ENCODE results near the gene PMS1.

PMS1 gene

DNA sequence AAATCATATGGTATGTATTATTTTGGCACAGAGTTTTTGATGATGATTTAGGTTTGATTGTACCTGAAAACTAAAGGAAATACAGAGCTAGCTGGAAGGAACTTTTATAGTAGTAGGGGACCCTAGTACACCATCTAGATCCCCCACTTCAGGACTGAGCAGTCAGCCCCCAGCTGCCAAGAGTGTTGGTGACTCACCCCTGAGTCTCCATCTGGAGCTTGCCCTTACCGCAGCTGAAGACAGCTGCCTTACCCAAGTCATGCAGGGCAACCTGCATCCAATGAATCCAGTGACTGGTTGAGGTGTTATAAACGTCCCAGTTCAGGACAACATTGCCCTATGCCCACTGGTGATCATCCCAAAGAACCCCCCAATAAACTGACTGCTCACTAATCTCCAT lies 15.3 kb downstream of the PMS1 start:
- Histone ChIP-seq H3K4me3 (IDR thresholded peaks at IDR 0.05; ENCODE audit: insufficient read depth, low read depth, low read length) (no peak overlapping the region), H2AFZ (ENCODE audit: low read depth) (no peak overlapping the region), H3K79me2 (ENCODE audit: insufficient read depth, low read depth) (no peaks in the 10 kb centered on the region), H3K27me3 (ENCODE audit: insufficient read depth, low read depth) (no peaks in the 10 kb centered on the region), H3K9ac (no peak overlapping the region), H4K20me1 (ENCODE audit: insufficient read depth) (no peaks in the 10 kb centered on the region), H3K4me1 (ENCODE audit: low read depth, poor library complexity, severe bottlenecking) (peaks cover 9% of the 10 kb centered on the region), H3K4me2 (no peak overlapping the region), H3K27ac (no peak overlapping the region), H3K36me3 (ENCODE audit: insufficient read depth) (no peaks in the 10 kb centered on the region)
- TF ChIP-seq CTCF (conservative IDR thresholded peaks at IDR 0.05; ENCODE audit: low read depth, low read length), result no peak

- Histone ChIP-seq H4K20me1 (ENCODE audit: insufficient read depth) (no peaks in the 10 kb centered on the region), H3K27me3 (ENCODE audit: insufficient read depth, low read depth) (no peaks in the 10 kb centered on the region), H3K36me3 (ENCODE audit: insufficient read depth) (no peaks in the 10 kb centered on the region), H3K4me3 (IDR thresholded peaks at IDR 0.05; ENCODE audit: insufficient read depth, low read depth, low read length) (no peak overlapping the region), H3K9ac (no peak overlapping the region), H3K4me1 (ENCODE audit: low read depth, poor library complexity, severe bottlenecking) (peaks cover 9% of the 10 kb centered on the region), H3K27ac (no peak overlapping the region), H2AFZ (ENCODE audit: low read depth) (no peak overlapping the region), H3K4me2 (no peak overlapping the region), H3K79me2 (ENCODE audit: insufficient read depth, low read depth) (no peaks in the 10 kb centered on the region)
- no peak for TF ChIP-seq CTCF (conservative IDR thresholded peaks at IDR 0.05; ENCODE audit: low read depth, low read length)
These were observed 18.2 kb downstream of the PMS1 start for GRCh38 chr2:189802396-189802912.

DNA sequence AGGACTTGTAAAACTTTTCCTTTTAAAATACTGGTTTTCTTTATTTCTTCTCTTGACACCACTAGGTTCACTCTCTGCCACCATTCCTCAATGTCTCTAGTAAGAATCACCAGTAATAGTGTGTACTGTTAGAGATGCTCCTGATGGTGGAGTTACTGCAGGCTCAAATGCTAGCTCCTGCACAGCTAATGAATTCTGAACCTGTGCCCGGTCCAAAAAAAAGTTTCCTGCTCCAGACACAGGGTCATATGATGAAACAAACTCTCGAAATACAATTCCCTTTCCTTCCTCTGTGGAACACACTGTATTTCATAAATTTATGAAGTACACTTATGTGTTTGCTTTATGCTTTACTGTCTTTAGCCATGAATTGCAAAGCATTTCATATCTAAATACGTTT lies 19.2 kb downstream of the PMS1 start:
- Histone ChIP-seq H4K20me1 (ENCODE audit: insufficient read depth) (no peaks in the 10 kb centered on the region), H3K4me2 (no peak overlapping the region), H3K4me3 (IDR thresholded peaks at IDR 0.05; ENCODE audit: insufficient read depth, low read depth, low read length) (no peak overlapping the region), H3K79me2 (ENCODE audit: insufficient read depth, low read depth) (no peaks in the 10 kb centered on the region), H3K9ac (no peak overlapping the region), H3K27me3 (ENCODE audit: insufficient read depth, low read depth) (no peaks in the 10 kb centered on the region), H3K4me1 (ENCODE audit: low read depth, poor library complexity, severe bottlenecking) (peaks cover 7% of the 10 kb centered on the region), H3K36me3 (ENCODE audit: insufficient read depth) (0 out of 2 replicates have a peak, but pooled peaks cover 3% of the 10 kb centered on the region), H2AFZ (ENCODE audit: low read depth) (no peak overlapping the region), H3K27ac (no peak overlapping the region)
- no peak for TF ChIP-seq CTCF (conservative IDR thresholded peaks at IDR 0.05; ENCODE audit: low read depth, low read length)

DNA sequence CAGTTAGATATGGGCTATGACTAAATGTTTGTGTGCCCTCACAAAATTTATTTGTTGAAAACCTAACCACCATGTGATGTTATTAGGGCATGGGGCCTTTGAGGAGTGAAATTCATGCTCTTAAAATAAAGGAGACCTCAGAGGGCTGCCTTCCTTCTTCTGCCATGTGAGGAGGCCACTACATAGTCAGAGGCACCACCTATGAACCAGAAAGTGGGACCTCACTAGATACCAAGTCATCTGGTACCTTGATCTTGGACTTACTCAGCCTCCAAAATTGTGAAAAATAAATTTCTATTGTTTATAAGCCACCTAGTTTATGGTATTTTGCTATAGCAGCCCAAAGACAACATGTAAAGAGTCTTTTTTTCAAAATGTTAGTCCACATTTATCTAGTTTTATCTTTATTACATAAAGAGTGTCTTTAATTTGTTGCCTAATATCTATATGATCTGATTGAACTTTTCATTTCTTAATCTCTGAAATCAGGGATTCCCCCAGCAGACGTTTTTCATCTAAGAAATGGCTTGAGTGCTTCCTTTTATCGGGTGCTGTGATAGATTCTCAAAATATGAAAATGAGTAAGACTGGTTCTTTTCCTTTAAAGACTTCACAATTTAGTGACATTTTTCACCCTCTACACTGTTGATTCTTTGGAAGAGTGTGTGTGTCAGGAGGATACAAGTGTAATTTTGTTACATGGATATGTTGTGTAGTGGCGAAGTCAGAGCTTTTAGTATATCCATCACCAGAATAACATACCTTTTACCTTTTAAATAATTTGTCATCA lies 34.2 kb downstream of the PMS1 start:
- Histone ChIP-seq H3K79me2 (ENCODE audit: insufficient read depth, low read depth) (no peaks in the 10 kb centered on the region), H3K27ac (no peak overlapping the region), H3K36me3 (ENCODE audit: insufficient read depth) (no peaks in the 10 kb centered on the region), H2AFZ (ENCODE audit: low read depth) (no peak overlapping the region), H3K9ac (no peak overlapping the region), H3K4me1 (ENCODE audit: low read depth, poor library complexity, severe bottlenecking) (no peaks in the 10 kb centered on the region), H4K20me1 (ENCODE audit: insufficient read depth) (no peaks in the 10 kb centered on the region), H3K27me3 (ENCODE audit: insufficient read depth, low read depth) (no peaks in the 10 kb centered on the region), H3K4me3 (IDR thresholded peaks at IDR 0.05; ENCODE audit: insufficient read depth, low read depth, low read length) (no peak overlapping the region), H3K4me2 (no peak overlapping the region)
- TF ChIP-seq CTCF (conservative IDR thresholded peaks at IDR 0.05; ENCODE audit: low read depth, low read length), result no peak
